Putamen (tissue), 1 donor: ENCODE measurements around the gene CBX2.
A peak's percentile ranks its signal among the peaks of the same experiment; 100 is the strongest.
"Not testable (repeated sequence)": the region's sequence is repeated elsewhere in the genome, so short reads cannot be mapped to it uniquely, and the experiment has no call there.

Experiments used
- DNase-seq: peaks from one replicate; pipeline ENCODE4 v3.0.0-alpha.2; 2016; ENCODE audit warnings: low spot score

Gene CBX2

GRCh38 chr17:79742951-79743476 lies 34.9 kb upstream of the CBX2 start:
- DNase-seq = no peak

GRCh38 chr17:79743614-79744013 lies 34.3 kb upstream of the CBX2 start:
- no peak for DNase-seq

GRCh38 chr17:79745641-79746105 lies 32.3 kb upstream of the CBX2 start:
- DNase-seq = no peak

- peak; percentile 47 for DNase-seq
Observed at GRCh38 chr17:79746889-79747507, 30.9 kb upstream of the CBX2 start.

- DNase-seq = peak; percentile 42
Observed at GRCh38 chr17:79747508-79748294, 30.2 kb upstream of the CBX2 start.

GRCh38 chr17:79748295-79749099 lies 29.5 kb upstream of the CBX2 start:
- DNase-seq = no peak

- no peak for DNase-seq
Observed at GRCh38 chr17:79749156-79749815, 28.7 kb upstream of the CBX2 start.

- no peak for DNase-seq
Observed at GRCh38 chr17:79749958-79750357, 28.0 kb upstream of the CBX2 start.

GRCh38 chr17:79750650-79751545 lies 27.1 kb upstream of the CBX2 start:
- no peak for DNase-seq

GRCh38 chr17:79752175-79752574 lies 25.8 kb upstream of the CBX2 start:
- DNase-seq = no peak

- no peak for DNase-seq
Observed at GRCh38 chr17:79754370-79754769, 23.6 kb upstream of the CBX2 start.

GRCh38 chr17:79754903-79755302 lies 23.0 kb upstream of the CBX2 start:
- not testable (repeated sequence) for DNase-seq

GRCh38 chr17:79755591-79755990 lies 22.4 kb upstream of the CBX2 start:
- no peak for DNase-seq

- no peak for DNase-seq
Observed at GRCh38 chr17:79757140-79757745, 20.7 kb upstream of the CBX2 start.

- DNase-seq = no peak
Observed at GRCh38 chr17:79758271-79758670, 19.7 kb upstream of the CBX2 start.

- DNase-seq = no peak
Observed at GRCh38 chr17:79760197-79760906, 17.6 kb upstream of the CBX2 start.

- no peak for DNase-seq
Observed at GRCh38 chr17:79761894-79762589, 15.9 kb upstream of the CBX2 start.

- no peak for DNase-seq
Observed at GRCh38 chr17:79765708-79766107, 12.2 kb upstream of the CBX2 start.
